Measurements from ENCODE around the gene TWF2.

TWF2 gene

DNA sequence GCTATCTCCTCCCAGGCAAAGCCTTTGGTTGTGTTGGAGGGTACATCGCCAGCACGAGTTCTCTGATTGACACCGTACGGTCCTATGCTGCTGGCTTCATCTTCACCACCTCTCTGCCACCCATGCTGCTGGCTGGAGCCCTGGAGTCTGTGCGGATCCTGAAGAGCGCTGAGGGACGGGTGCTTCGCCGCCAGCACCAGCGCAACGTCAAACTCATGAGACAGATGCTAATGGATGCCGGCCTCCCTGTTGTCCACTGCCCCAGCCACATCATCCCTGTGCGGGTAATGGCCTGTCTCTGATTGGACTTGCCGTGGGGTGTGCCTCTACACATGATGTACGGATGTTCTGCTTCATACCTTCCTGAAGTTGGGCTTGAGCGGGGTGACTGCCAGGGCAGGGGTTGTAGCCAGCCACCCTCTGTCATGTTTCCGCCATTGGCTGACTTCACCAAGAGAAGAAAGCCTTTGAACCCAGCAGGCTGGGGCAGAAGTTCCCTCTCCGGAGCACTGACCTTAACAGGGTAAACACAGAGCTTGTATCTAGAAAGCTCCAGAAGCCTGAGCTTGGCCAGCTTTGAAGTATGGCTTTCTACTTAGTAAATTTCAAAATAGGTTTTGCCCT is 27.6 kb downstream of the TWF2 start:
- no peak overlapping the region for H3K4me3 ChIP-seq (ENCODE audit: low read length)
- TF ChIP-seq, protein P1, sequence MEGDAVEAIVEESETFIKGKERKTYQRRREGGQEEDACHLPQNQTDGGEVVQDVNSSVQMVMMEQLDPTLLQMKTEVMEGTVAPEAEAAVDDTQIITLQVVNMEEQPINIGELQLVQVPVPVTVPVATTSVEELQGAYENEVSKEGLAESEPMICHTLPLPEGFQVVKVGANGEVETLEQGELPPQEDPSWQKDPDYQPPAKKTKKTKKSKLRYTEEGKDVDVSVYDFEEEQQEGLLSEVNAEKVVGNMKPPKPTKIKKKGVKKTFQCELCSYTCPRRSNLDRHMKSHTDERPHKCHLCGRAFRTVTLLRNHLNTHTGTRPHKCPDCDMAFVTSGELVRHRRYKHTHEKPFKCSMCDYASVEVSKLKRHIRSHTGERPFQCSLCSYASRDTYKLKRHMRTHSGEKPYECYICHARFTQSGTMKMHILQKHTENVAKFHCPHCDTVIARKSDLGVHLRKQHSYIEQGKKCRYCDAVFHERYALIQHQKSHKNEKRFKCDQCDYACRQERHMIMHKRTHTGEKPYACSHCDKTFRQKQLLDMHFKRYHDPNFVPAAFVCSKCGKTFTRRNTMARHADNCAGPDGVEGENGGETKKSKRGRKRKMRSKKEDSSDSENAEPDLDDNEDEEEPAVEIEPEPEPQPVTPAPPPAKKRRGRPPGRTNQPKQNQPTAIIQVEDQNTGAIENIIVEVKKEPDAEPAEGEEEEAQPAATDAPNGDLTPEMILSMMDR (IDR thresholded peaks at IDR 0.05; ENCODE audit: insufficient read depth, low read depth, low read length, missing control alignments) = no peak
- DNase-seq (ENCODE audit: low read depth) = no peak

DNA sequence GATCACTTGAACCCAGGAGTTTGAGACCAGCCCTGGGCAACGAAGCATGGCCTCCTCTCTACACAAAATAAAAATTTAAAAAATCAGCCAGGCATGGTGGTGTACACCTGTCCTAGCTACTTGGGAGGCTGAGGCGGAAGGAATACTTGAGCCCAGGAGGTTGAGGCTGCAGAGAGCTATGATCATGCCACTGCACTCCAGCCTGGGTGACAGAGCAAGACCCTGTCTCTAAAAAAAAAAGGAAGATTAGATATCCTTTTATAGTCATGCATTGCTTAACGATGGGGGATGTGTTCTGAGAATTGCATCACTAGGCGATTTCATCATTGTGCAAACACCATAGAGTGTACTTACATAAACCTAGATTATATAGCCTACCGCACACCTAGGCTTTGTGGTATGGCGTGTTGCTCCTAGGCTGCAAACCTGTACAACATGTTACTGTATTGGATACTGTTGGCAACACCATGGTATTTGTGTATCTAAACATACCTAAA is 28.4 kb downstream of the TWF2 start:
- no peak overlapping the region for H3K4me3 ChIP-seq (ENCODE audit: low read length)
- TF ChIP-seq, protein P1 (IDR thresholded peaks at IDR 0.05; ENCODE audit: insufficient read depth, low read depth, low read length, missing control alignments) = no peak
- peak; percentile 93 for DNase-seq (ENCODE audit: low read depth)

DNA sequence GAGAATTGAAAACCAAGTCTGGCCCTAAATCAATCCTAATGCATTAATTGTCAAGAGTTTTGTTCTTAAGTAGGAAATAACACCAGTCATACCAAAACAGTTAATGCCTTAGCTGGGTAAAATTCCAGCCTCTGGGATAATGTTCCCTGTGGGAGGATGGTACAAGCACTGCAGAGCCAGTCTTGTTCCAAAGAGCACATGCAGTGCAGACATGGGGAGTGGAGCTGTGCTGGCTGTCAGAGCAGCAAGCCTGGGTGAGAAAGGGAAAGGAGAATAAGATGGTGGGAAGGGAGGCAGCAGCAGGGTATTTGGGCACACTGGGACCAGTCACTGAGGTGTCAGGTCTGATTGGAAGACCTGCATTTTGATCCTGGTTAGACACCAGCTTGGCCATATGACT is 28.9 kb downstream of the TWF2 start:
- no peak overlapping the region for H3K4me3 ChIP-seq (ENCODE audit: low read length)
- TF ChIP-seq, protein P1 (IDR thresholded peaks at IDR 0.05; ENCODE audit: insufficient read depth, low read depth, low read length, missing control alignments) = no peak
- DNase-seq (ENCODE audit: low read depth) = no peak

DNA sequence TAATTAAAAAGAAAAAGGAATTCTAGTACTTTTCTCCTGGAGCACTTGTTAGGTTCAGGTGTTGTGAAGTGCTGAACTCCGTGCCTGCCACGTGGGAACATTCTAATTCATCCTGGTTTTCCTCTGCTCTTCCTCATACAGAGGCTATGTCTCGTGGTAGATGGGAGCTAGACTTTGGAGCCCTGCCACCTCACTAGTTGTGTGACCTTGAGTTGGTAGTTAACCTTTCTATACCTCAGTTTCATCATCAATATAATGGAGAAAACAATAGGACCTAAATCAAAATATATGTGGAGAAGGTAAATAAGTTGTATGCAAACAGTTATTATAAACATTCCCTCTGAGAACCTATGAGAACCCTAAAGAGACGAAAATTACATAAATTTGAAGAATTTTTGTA is 30.4 kb downstream of the TWF2 start:
- no peak for DNase-seq (ENCODE audit: low read depth)

DNA sequence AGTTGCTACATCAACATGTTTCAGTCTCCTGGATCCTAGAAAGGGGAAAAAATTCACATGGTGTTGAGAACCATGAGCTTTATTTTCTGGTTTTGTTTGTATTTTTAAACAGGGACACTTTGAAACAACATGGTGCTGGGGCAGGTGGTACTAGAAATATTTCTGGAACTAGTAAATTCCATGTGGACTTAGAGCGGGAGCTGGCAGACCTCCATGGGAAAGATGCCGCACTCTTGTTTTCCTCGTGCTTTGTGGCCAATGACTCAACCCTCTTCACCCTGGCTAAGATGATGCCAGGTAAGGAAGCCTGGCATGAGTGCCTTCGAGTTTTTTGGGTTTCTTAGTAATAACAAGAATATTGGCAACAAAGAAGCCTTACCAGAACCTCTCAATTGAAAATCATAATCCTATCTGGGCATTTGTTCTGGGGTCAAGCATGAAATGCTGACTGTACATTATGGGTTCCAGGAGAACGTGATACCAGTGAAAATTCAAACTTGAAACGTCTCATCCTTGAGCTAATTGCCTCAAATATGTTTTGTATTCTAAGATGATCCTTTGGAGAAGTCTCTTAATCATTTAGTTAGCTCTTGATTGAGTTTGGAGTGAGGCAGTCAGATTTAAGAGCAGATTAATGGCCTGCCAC is 33.1 kb downstream of the TWF2 start:
- H3K4me3 ChIP-seq (ENCODE audit: low read length) = no peak overlapping the region
- DNase-seq (ENCODE audit: low read depth) = peak; percentile 81
- TF ChIP-seq, protein P1 (IDR thresholded peaks at IDR 0.05; ENCODE audit: insufficient read depth, low read depth, low read length, missing control alignments) = no peak

More for the DNA sequence above, 30.4 kb downstream of the TWF2 start:
- no peak overlapping the region for H3K4me3 ChIP-seq (ENCODE audit: low read length)
- TF ChIP-seq, protein P1 (IDR thresholded peaks at IDR 0.05; ENCODE audit: insufficient read depth, low read depth, low read length, missing control alignments) = no peak

DNA sequence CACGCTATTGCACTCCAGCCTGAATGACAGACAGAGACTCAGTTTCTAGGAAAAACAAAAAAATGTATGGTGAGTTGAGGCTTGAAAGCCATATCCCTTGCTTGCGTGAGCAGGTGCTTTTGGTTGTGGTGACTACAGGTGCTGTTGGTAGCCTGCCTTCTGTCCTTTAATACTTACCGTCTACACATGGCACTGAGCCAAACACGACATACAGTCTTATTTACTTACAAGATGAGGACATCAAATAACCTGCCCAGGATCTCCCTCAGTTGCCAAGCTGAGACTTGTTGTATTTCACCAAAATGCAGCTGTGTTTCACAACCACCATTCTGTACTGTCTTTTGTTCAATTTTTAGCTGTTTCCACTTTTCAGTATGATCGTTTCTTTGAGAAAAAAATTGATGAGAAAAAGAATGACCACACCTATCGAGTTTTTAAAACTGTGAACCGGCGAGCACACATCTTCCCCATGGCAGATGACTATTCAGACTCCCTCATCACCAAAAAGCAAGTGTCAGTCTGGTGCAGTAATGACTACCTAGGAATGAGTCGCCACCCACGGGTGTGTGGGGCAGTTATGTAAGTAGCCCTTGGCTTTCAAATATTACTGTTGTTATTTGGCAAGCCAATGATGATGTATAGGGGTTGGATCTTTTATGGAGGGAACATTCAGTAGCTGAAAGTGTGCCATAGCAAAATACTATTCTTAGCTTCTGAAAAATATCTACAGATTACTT is 34.5 kb downstream of the TWF2 start:
- TF ChIP-seq, protein P1 (IDR thresholded peaks at IDR 0.05; ENCODE audit: insufficient read depth, low read depth, low read length, missing control alignments) = no peak
- no peak overlapping the region for H3K4me3 ChIP-seq (ENCODE audit: low read length)
- peak; percentile 97 for DNase-seq (ENCODE audit: low read depth)

Data from epithelial cell of esophagus (primary cell).